Measurements from ENCODE around the gene SYNGR3.

SYNGR3 gene

GRCh38 chr16:2040787-2041522 is 51.2 kb downstream of the SYNGR3 start:
- TF ChIP-seq, protein P1, sequence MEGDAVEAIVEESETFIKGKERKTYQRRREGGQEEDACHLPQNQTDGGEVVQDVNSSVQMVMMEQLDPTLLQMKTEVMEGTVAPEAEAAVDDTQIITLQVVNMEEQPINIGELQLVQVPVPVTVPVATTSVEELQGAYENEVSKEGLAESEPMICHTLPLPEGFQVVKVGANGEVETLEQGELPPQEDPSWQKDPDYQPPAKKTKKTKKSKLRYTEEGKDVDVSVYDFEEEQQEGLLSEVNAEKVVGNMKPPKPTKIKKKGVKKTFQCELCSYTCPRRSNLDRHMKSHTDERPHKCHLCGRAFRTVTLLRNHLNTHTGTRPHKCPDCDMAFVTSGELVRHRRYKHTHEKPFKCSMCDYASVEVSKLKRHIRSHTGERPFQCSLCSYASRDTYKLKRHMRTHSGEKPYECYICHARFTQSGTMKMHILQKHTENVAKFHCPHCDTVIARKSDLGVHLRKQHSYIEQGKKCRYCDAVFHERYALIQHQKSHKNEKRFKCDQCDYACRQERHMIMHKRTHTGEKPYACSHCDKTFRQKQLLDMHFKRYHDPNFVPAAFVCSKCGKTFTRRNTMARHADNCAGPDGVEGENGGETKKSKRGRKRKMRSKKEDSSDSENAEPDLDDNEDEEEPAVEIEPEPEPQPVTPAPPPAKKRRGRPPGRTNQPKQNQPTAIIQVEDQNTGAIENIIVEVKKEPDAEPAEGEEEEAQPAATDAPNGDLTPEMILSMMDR (IDR thresholded peaks at IDR 0.05), result no peak
- Histone ChIP-seq H3K9me3 (no peaks in the 10 kb centered on the region), H3K27me3 (peaks cover 14% of the 10 kb centered on the region), H3K4me1 (ENCODE audit: control insufficient read depth in 1 of 2, insufficient read depth in 1 of 2, low read depth in 1 of 2, low read length in 1 of 2) (no peaks in the 10 kb centered on the region), H3K4me3 (ENCODE audit: low read depth in 1 of 2, low read length in 1 of 2) (no peak overlapping the region), H3K36me3 (no peaks in the 10 kb centered on the region), H3K27ac (no peak overlapping the region)

GRCh38 chr16:2042171-2042985 is 52.6 kb downstream of the SYNGR3 start:
- Histone ChIP-seq H3K4me1 (ENCODE audit: control insufficient read depth in 1 of 2, insufficient read depth in 1 of 2, low read depth in 1 of 2, low read length in 1 of 2) (peaks cover 5% of the 10 kb centered on the region in 2 experiments), H3K27ac (no peak overlapping the region), H3K9me3 (no peaks in the 10 kb centered on the region), H3K4me3 (ENCODE audit: low read depth in 1 of 2, low read length in 1 of 2) (no peak overlapping the region), H3K36me3 (no peaks in the 10 kb centered on the region), H3K27me3 (peaks cover 14% of the 10 kb centered on the region)
- TF ChIP-seq, protein P1 (IDR thresholded peaks at IDR 0.05), result no peak

DNA sequence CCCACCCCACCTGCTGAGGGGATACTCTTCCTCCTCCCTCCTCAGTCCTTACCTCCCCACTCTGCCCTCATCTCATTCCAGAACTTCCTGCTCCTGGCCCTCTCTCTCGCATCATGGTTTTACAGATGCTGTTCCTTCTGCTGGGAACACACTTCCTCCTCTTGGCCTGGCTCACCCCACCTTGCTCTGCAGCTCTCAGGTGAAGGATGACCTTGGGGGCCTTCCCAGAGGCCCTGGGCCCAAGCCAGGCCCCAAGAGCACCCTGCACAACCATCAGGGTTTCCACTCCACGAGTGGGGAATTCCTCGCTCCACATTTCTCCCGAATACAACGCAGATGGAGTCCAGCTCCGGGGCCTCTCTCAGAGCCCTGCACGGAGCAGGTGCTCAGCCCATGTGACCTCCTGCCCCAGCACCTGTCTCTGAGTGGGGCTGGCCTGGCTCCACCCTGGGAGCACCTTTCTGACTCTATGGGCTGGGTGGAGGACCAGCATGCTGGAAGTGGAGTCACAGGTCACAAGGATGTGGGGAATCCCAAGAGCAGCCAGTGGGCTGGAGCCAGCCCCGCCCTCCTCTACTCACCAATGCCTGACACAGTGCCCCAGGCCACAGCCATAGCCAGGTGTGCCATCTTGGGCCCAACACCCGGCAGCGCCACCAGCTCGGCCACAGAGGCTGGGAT is 53.4 kb downstream of the SYNGR3 start:
- Histone ChIP-seq H3K27ac (no peak overlapping the region), H3K27me3 (peaks cover 14% of the 10 kb centered on the region), H3K36me3 (no peaks in the 10 kb centered on the region), H3K4me1 (ENCODE audit: control insufficient read depth in 1 of 2, insufficient read depth in 1 of 2, low read depth in 1 of 2, low read length in 1 of 2) (peaks cover 7 to 8% of the 10 kb centered on the region in 2 experiments), H3K9me3 (no peaks in the 10 kb centered on the region), H3K4me3 (ENCODE audit: low read depth in 1 of 2, low read length in 1 of 2) (no peak overlapping the region)
- TF ChIP-seq, protein P1 (IDR thresholded peaks at IDR 0.05), result no peak
